Right atrium auricular region (tissue), 2 donors: ENCODE results near the gene MLN. TPM values are rescaled to one million over a fixed set of nuclear protein-coding genes. Genes with fewer than 3 reads are reported as not detected.
A peak's percentile ranks its signal among the peaks of the same experiment; 100 is the strongest.

Experiments
- DNase-seq: peaks from one replicate; pipeline ENCODE4 v3.0.0-alpha.2; 2019; ENCODE audit warnings: low spot score
- H3K27ac ChIP-seq, 2 donors: fragments of 200-600 bp; sonication (generic); 1 replicate in 1 of 2; 2 replicates in 1 of 2; pipeline ENCODE4 v1.5.1; 2016 to 2019
- H3K27me3 ChIP-seq, 2 donors: fragments of 200-600 bp; sonication (generic); one replicate each; pipeline versions ENCODE4 v1.5.1 to v1.6.0; 2017 to 2019
- H3K36me3 ChIP-seq: fragments of 200-600 bp; sonication (generic); one replicate; pipeline ENCODE4 v1.5.1; 2016
- H3K4me1 ChIP-seq, 2 donors: fragments of 200-600 bp; sonication (generic); one replicate each; pipeline versions ENCODE4 v1.5.1 to v1.6.0; 2017 to 2019
- H3K4me3 ChIP-seq, 2 donors: fragments of 200-600 bp; sonication (generic); 1 replicate in 1 of 2; 2 replicates in 1 of 2; pipeline ENCODE4 v1.5.1; 2017 to 2019; ENCODE audit warnings: mild to moderate bottlenecking in 1 of 2, moderate library complexity in 1 of 2
- H3K9me3 ChIP-seq, 2 donors: fragments of 200-600 bp; sonication (generic); one replicate each; pipeline ENCODE4 v1.5.1; 2019
- total RNA-seq, 2 donors: library from RNA; depleted of rRNA; stranded (reverse); fragments of >200 nt; gene quantifications; one replicate each; pipeline ENCODE4 v1.1.0, GENCODE V29; 2016
- TF ChIP-seq, protein P1 (sequence below), 2 donors: fragments of 200-600 bp; sonication (generic); IDR thresholded peaks; one replicate each; pipeline ENCODE4 v1.5.1; 2019; ENCODE audit warnings: antibody characterized with exemption in 2 of 2

The MLN gene
- total RNA-seq, 2 donors from 2014 or later, result not detected

GRCh38 chr6:33792981-33793380 is 10.8 kb downstream of the MLN start:
- H3K27ac ChIP-seq, result no peak overlapping the region
- H3K36me3 ChIP-seq, result no peaks in the 10 kb centered on the region
- TF ChIP-seq, protein P1, sequence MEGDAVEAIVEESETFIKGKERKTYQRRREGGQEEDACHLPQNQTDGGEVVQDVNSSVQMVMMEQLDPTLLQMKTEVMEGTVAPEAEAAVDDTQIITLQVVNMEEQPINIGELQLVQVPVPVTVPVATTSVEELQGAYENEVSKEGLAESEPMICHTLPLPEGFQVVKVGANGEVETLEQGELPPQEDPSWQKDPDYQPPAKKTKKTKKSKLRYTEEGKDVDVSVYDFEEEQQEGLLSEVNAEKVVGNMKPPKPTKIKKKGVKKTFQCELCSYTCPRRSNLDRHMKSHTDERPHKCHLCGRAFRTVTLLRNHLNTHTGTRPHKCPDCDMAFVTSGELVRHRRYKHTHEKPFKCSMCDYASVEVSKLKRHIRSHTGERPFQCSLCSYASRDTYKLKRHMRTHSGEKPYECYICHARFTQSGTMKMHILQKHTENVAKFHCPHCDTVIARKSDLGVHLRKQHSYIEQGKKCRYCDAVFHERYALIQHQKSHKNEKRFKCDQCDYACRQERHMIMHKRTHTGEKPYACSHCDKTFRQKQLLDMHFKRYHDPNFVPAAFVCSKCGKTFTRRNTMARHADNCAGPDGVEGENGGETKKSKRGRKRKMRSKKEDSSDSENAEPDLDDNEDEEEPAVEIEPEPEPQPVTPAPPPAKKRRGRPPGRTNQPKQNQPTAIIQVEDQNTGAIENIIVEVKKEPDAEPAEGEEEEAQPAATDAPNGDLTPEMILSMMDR (IDR thresholded peaks at IDR 0.05), result no peak
- H3K4me1 ChIP-seq, result peaks cover 0 to 6% of the 10 kb centered on the region in 2 donors
- no peaks in the 10 kb centered on the region for H3K27me3 ChIP-seq
- H3K4me3 ChIP-seq, result no peak overlapping the region
- no peak for DNase-seq
- H3K9me3 ChIP-seq, result no peaks in the 10 kb centered on the region

GRCh38 chr6:33791620-33792019 is 12.2 kb downstream of the MLN start:
- TF ChIP-seq, protein P1 (IDR thresholded peaks at IDR 0.05), result no peak

DNA sequence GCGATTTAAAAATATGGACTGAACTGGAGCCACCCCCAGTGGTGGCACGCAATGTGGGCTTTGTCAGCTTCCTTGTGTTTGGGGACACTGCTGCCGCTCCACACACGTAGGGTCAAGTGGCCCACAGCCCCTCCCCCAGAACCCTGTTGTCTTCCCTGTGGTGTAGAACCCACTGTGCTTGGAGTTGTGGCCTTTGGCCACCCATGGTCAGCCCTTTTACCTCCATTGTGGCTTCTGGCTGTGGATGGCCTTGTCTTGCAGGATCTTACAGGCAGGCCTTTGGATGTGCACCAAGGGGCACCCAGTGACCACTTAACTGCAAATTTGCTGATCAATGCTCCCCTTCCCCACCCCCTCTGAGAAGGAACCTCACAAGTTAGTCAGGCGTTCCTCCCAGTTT is 12.9 kb downstream of the MLN start:
- no peaks in the 10 kb centered on the region for H3K27me3 ChIP-seq
- TF ChIP-seq, protein P1 (IDR thresholded peaks at IDR 0.05), result no peak

More at GRCh38 chr6:33791620-33792019, 12.2 kb downstream of the MLN start:
- peaks cover under 1% of the 10 kb centered on the region for H3K36me3 ChIP-seq
- peaks cover 0 to 20% of the 10 kb centered on the region in 2 donors for H3K4me1 ChIP-seq
- no peak for DNase-seq
- H3K27me3 ChIP-seq, result no peaks in the 10 kb centered on the region
- H3K4me3 ChIP-seq, result no peak overlapping the region
- H3K27ac ChIP-seq, result no peak overlapping the region
- H3K9me3 ChIP-seq, result no peaks in the 10 kb centered on the region

DNA sequence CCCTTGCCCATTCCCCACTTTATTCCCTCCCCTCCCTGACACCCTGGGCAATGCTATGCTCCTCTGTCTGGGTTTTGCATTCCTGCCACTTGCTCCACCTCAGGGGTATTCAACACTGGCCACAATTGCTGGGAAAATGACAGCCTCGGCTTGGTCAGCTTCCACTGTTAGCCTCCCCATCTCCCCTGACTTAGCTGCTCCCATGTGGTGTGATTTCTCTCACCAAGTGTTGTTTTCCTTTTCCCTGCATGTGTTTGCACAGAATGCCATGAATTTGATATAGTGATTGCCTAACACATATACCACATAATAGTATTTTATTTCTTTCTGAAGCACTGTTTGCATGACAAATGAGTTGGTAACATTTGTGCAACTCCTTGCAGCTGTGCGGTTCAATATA is 13.4 kb downstream of the MLN start:
- H3K27me3 ChIP-seq, result no peaks in the 10 kb centered on the region
- H3K4me1 ChIP-seq, result peaks cover 0 to 32% of the 10 kb centered on the region in 2 donors
- peaks cover 9% of the 10 kb centered on the region for H3K36me3 ChIP-seq
- TF ChIP-seq, protein P1 (IDR thresholded peaks at IDR 0.05), result no peak
- no peak overlapping the region for H3K4me3 ChIP-seq
- no peaks in the 10 kb centered on the region for H3K9me3 ChIP-seq
- H3K27ac ChIP-seq, result no peak overlapping the region
- DNase-seq, result no peak

More for the DNA sequence above, 12.9 kb downstream of the MLN start:
- no peaks in the 10 kb centered on the region for H3K9me3 ChIP-seq
- H3K27ac ChIP-seq, result no peak overlapping the region
- H3K36me3 ChIP-seq, result peaks cover 7% of the 10 kb centered on the region
- H3K4me1 ChIP-seq, result peaks cover 0 to 27% of the 10 kb centered on the region in 2 donors
- no peak for DNase-seq
- no peak overlapping the region for H3K4me3 ChIP-seq

- H3K36me3 ChIP-seq, result peaks cover 10% of the 10 kb centered on the region
- H3K4me1 ChIP-seq, result peaks cover 0 to 41% of the 10 kb centered on the region in 2 donors
- H3K4me3 ChIP-seq, result peak overlapping the region in 1 of 2 donors; percentile 88
- H3K27ac ChIP-seq, result peak overlapping the region; percentile 98
- TF ChIP-seq, protein P1 (IDR thresholded peaks at IDR 0.05), result no peak
- no peaks in the 10 kb centered on the region for H3K27me3 ChIP-seq
- no peak for DNase-seq
- no peaks in the 10 kb centered on the region for H3K9me3 ChIP-seq
Measured at GRCh38 chr6:33789550-33789895, 14.3 kb downstream of the MLN start.
